WTC11 (cell line): ENCODE measurements around the gene CCDC172.

Experiments
- CTCF ChIP-seq: fragments of 200-600 bp; IDR thresholded peaks from 2 replicates; pipeline ENCODE4 v1.8.0; 2022; ENCODE audit warnings: antibody characterized with exemption
- NFE2L1 ChIP-seq: sonication (generic); formaldehyde crosslinking; IDR thresholded peaks from 2 replicates; pipeline ENCODE4 v1.8.1; 2023; ENCODE audit warnings: missing genetic modification reagents
- ZNF138 ChIP-seq: sonication (generic); formaldehyde crosslinking; conservative IDR thresholded peaks from 2 replicates; pipeline ENCODE4 v1.8.1; 2022; ENCODE audit warnings: mild to moderate bottlenecking, moderate library complexity, missing genetic modification reagents

GRCh38 chr10:116292493-116292892, 31.8 kb upstream of the CCDC172 start:
- TF ChIP-seq NFE2L1 (CRISPR knock-in tag): no peak
- TF ChIP-seq CTCF: no peak
- no peak for TF ChIP-seq ZNF138 (CRISPR knock-in tag)
